Osteoblast (primary cell): Measurements from ENCODE around the gene GPX2. TPM values are rescaled to one million over a fixed set of nuclear protein-coding genes. Genes with fewer than 3 reads are reported as not detected.

Experiments used
- DNase-seq: peaks from one replicate; pipeline ENCODE4 v3.0.0; 2011; ENCODE audit warnings: low spot score, mixed read lengths; ENCODE audit not compliant: insufficient read length; ENCODE audit errors: missing footprints
- H2AFZ ChIP-seq: 2 replicates; pipeline ENCODE4 v1.6.0; 2011; ENCODE audit warnings: mild to moderate bottlenecking, low read length
- H3K27ac ChIP-seq: 2 replicates; pipeline ENCODE4 v1.5.1; 2011; ENCODE audit warnings: mild to moderate bottlenecking, low read depth, low read length, moderate library complexity
- H3K27me3 ChIP-seq: 2 replicates; pipeline ENCODE4 v1.6.0; 2012; ENCODE audit warnings: mild to moderate bottlenecking, control low read depth, inconsistent platforms, low read length, moderate library complexity; ENCODE audit not compliant: insufficient read depth
- H3K36me3 ChIP-seq: 2 replicates; pipeline ENCODE4 v1.5.1; 2011; ENCODE audit warnings: mild to moderate bottlenecking, low read length, control low read depth, moderate library complexity; ENCODE audit not compliant: insufficient read depth
- H3K4me1 ChIP-seq: 2 replicates; pipeline ENCODE4 v1.5.1; 2011; ENCODE audit warnings: mild to moderate bottlenecking, low read length, control low read depth, moderate library complexity; ENCODE audit not compliant: insufficient read depth
- H3K4me2 ChIP-seq: 2 replicates; pipeline ENCODE4 v1.6.0; 2011; ENCODE audit warnings: mild to moderate bottlenecking, low read length; ENCODE audit not compliant: insufficient read depth
- H3K4me3 ChIP-seq: fragments of 200-600 bp; sonication (generic); 3 replicates; pipeline ENCODE4 v1.5.1; 2012; ENCODE audit warnings: mild to moderate bottlenecking, low read length, inconsistent platforms; ENCODE audit not compliant: insufficient read depth
- H3K79me2 ChIP-seq: 2 replicates; pipeline ENCODE4 v1.6.0; 2012; ENCODE audit warnings: mild to moderate bottlenecking, low read length, control low read depth, inconsistent platforms; ENCODE audit not compliant: insufficient read depth
- H3K9me3 ChIP-seq: 2 replicates; pipeline ENCODE4 v1.5.1; 2011; ENCODE audit warnings: low read depth, low read length, control low read depth
- H4K20me1 ChIP-seq: 2 replicates; pipeline ENCODE4 v1.6.0; 2012; ENCODE audit warnings: mild to moderate bottlenecking, low read length, control low read depth; ENCODE audit not compliant: insufficient read depth
- CTCF ChIP-seq: IDR thresholded peaks from 2 replicates; pipeline ENCODE4 v1.5.1; 2011; ENCODE audit warnings: mild to moderate bottlenecking, low read depth, low read length, moderate library complexity; ENCODE audit errors: extremely low read depth
- total RNA-seq: library from RNA; depleted of rRNA; stranded (reverse); fragments of >200 nt; gene quantifications from 2 replicates; pipeline ENCODE4 v1.2.3, GENCODE V29; 2012

The GPX2 gene
- total RNA-seq, 1 donor, result not detected

- Histone ChIP-seq H3K36me3 (no peaks in the 10 kb centered on the region), H3K27ac (peak within 1 kb of the TSS; percentile 80), H3K9me3 (no peaks in the 10 kb centered on the region), H3K4me3 (peak within 1 kb of the TSS; percentile 92), H3K4me1 (peaks cover 14% of the 10 kb centered on the region), H4K20me1 (no peaks in the 10 kb centered on the region), H2AFZ (peak within 1 kb of the TSS; percentile 97), H3K4me2 (peak within 1 kb of the TSS; percentile 96), H3K27me3 (no peaks in the 10 kb centered on the region), H3K79me2 (peaks cover 40% of the 10 kb centered on the region)
- peak; percentile 97 for DNase-seq
- peak; percentile 90 for TF ChIP-seq CTCF
Observed at GRCh38 chr14:64986648-64987437, 44.3 kb upstream of the GPX2 start, which contains the start of gene FNTB. Gene FNTB, plus strand, starts transcription at chr14:64986895. Its CDS starts 59 bp downstream, at chr14:64986954.

GRCh38 chr14:64983439-64984310 lies 41.1 kb upstream of the GPX2 start:
- Histone ChIP-seq H3K9me3 (no peaks in the 10 kb centered on the region), H2AFZ (peak overlapping the region; percentile 19), H3K4me3 (peak overlapping the region; percentile 61), H3K4me1 (peaks cover 14% of the 10 kb centered on the region), H4K20me1 (no peaks in the 10 kb centered on the region), H3K27ac (no peak overlapping the region), H3K27me3 (no peaks in the 10 kb centered on the region), H3K4me2 (peak overlapping the region; percentile 78), H3K79me2 (peaks cover 16% of the 10 kb centered on the region), H3K36me3 (no peaks in the 10 kb centered on the region)
- TF ChIP-seq CTCF, result peak; percentile 79
- no peak for DNase-seq

GRCh38 chr14:64979336-64980074 lies 37.0 kb upstream of the GPX2 start:
- no peak overlapping the region for H3K4me2 ChIP-seq

More at GRCh38 chr14:64979336-64980074, 37.0 kb upstream of the GPX2 start:
- no peak for TF ChIP-seq CTCF
- H2AFZ ChIP-seq, result no peak overlapping the region
- peaks cover 4% of the 10 kb centered on the region for H3K4me1 ChIP-seq
- no peaks in the 10 kb centered on the region for H3K9me3 ChIP-seq
- H3K79me2 ChIP-seq, result no peaks in the 10 kb centered on the region
- H4K20me1 ChIP-seq, result no peaks in the 10 kb centered on the region
- no peaks in the 10 kb centered on the region for H3K36me3 ChIP-seq
- no peak overlapping the region for H3K27ac ChIP-seq
- no peak for DNase-seq
- no peak overlapping the region for H3K4me3 ChIP-seq
- H3K27me3 ChIP-seq, result peaks cover 6% of the 10 kb centered on the region
